Measurements from ENCODE around the gene MAGI2.
A peak's percentile ranks its signal among the peaks of the same experiment; 100 is the strongest.

The MAGI2 gene

GRCh38 chr7:79298145-79298760 lies 155.2 kb downstream of the MAGI2 start:
- peak; percentile 87 for DNase-seq

- DNase-seq = no peak
These were observed 156.7 kb downstream of the MAGI2 start for GRCh38 chr7:79296553-79297320.

- DNase-seq = no peak
These were observed 159.8 kb downstream of the MAGI2 start for GRCh38 chr7:79293655-79294142.

GRCh38 chr7:79292834-79293233 lies 160.6 kb downstream of the MAGI2 start:
- DNase-seq = no peak

GRCh38 chr7:79291498-79291865 lies 162.0 kb downstream of the MAGI2 start:
- DNase-seq = no peak

- DNase-seq = no peak
These were observed 162.5 kb downstream of the MAGI2 start for GRCh38 chr7:79290841-79291497.

GRCh38 chr7:79290398-79290797 lies 163.1 kb downstream of the MAGI2 start:
- DNase-seq = no peak

GRCh38 chr7:79288655-79289054 lies 164.8 kb downstream of the MAGI2 start:
- DNase-seq = no peak

- no peak for DNase-seq
These were observed 165.5 kb downstream of the MAGI2 start for GRCh38 chr7:79287981-79288380.

- DNase-seq = no peak
These were observed 167.3 kb downstream of the MAGI2 start for GRCh38 chr7:79286181-79286580.

GRCh38 chr7:79285756-79286155 lies 167.7 kb downstream of the MAGI2 start:
- DNase-seq = peak; percentile 58

GRCh38 chr7:79284211-79284610 lies 169.3 kb downstream of the MAGI2 start:
- DNase-seq = no peak

GRCh38 chr7:79282882-79283602 lies 170.4 kb downstream of the MAGI2 start:
- no peak for DNase-seq

- peak; percentile 50 for DNase-seq
These were observed 171.3 kb downstream of the MAGI2 start for GRCh38 chr7:79282070-79282694.

- peak; percentile 72 for DNase-seq
These were observed 172.0 kb downstream of the MAGI2 start for GRCh38 chr7:79281426-79281825.

- no peak for DNase-seq
These were observed 180.5 kb downstream of the MAGI2 start for GRCh38 chr7:79272938-79273337.

GRCh38 chr7:79272066-79272669 lies 181.3 kb downstream of the MAGI2 start:
- peak; percentile 82 for DNase-seq

GRCh38 chr7:79268730-79269129 lies 184.7 kb downstream of the MAGI2 start:
- no peak for DNase-seq

GRCh38 chr7:79258826-79259225 lies 194.6 kb downstream of the MAGI2 start:
- peak; percentile 54 for DNase-seq

- no peak for DNase-seq
These were observed 195.5 kb downstream of the MAGI2 start for GRCh38 chr7:79257959-79258358.

GRCh38 chr7:79245623-79246249 lies 207.7 kb downstream of the MAGI2 start:
- DNase-seq = peak; percentile 37

GRCh38 chr7:79244482-79244881 lies 209.0 kb downstream of the MAGI2 start:
- no peak for DNase-seq
